ENCODE measurements around the gene SEC16A.

GRCh38 chr9:136455043-136456002 is 27.5 kb downstream of the SEC16A start:
- TF ChIP-seq CTCF (IDR thresholded peaks at IDR 0.05; ENCODE audit: insufficient read depth, low read depth, low read length) (no peak), EZH2 (IDR thresholded peaks at IDR 0.05; ENCODE audit: insufficient read depth, low read length) (no peak)
